ENCODE data around the gene TMC3.

GRCh38 chr15:81288616-81289015 lies 85.4 kb downstream of the TMC3 start:
- TF ChIP-seq EZH2 (IDR thresholded peaks at IDR 0.05; ENCODE audit: low read length), result no peak
- no peak for TF ChIP-seq CTCF (optimal IDR thresholded peaks at IDR 0.05 in 1 of 3, IDR thresholded peaks at IDR 0.05 in 1 of 3, conservative IDR thresholded peaks at IDR 0.05 in 1 of 3; ENCODE audit: extremely low read depth in 1 of 3, insufficient read depth in 2 of 3, low read length in 3 of 3)

Measured in keratinocyte (primary cell).